TTC549 (cell line): ENCODE measurements around the gene INAVA.
"Not testable (repeated sequence)": the region's sequence is repeated elsewhere in the genome, so short reads cannot be mapped to it uniquely, and the experiment has no call there.

Experiments
- FAIRE-seq: peaks from 2 replicates; lab custom pipeline; 2012; peaks lifted over from hg19 to GRCh38; lab: Jason Lieb, UNC

The INAVA gene

GRCh38 chr1:200899015-200899386 lies 4.3 kb downstream of the INAVA start:
- no peak for FAIRE-seq

GRCh38 chr1:200899451-200899915 lies 4.8 kb downstream of the INAVA start:
- no peak for FAIRE-seq

GRCh38 chr1:200899954-200900867 lies 5.5 kb downstream of the INAVA start:
- FAIRE-seq, result no peak

- no peak for FAIRE-seq
Observed at GRCh38 chr1:200900877-200901276, 6.2 kb downstream of the INAVA start.

GRCh38 chr1:200901350-200901749 lies 6.7 kb downstream of the INAVA start:
- FAIRE-seq, result no peak

- no peak for FAIRE-seq
Observed at GRCh38 chr1:200901796-200902444, 7.2 kb downstream of the INAVA start.

GRCh38 chr1:200903793-200904192 lies 9.1 kb downstream of the INAVA start:
- no peak for FAIRE-seq

- FAIRE-seq, result no peak
Observed at GRCh38 chr1:200904772-200905171, 10.1 kb downstream of the INAVA start.

- FAIRE-seq, result no peak
Observed at GRCh38 chr1:200905411-200906052, 10.8 kb downstream of the INAVA start.

- no peak for FAIRE-seq
Observed at GRCh38 chr1:200906491-200906890, 11.8 kb downstream of the INAVA start.

GRCh38 chr1:200907611-200908097 lies 13.0 kb downstream of the INAVA start:
- no peak for FAIRE-seq

GRCh38 chr1:200908191-200908868 lies 13.6 kb downstream of the INAVA start:
- FAIRE-seq, result no peak

- FAIRE-seq, result no peak
Observed at GRCh38 chr1:200909071-200909470, 14.4 kb downstream of the INAVA start.

- FAIRE-seq, result no peak
Observed at GRCh38 chr1:200909757-200910239, 15.1 kb downstream of the INAVA start.

GRCh38 chr1:200911361-200911760 lies 16.7 kb downstream of the INAVA start:
- FAIRE-seq, result no peak

GRCh38 chr1:200911936-200912335 lies 17.2 kb downstream of the INAVA start:
- not testable (repeated sequence) for FAIRE-seq

- FAIRE-seq, result no peak
Observed at GRCh38 chr1:200912737-200913407, 18.2 kb downstream of the INAVA start.

GRCh38 chr1:200916152-200916551 lies 21.5 kb downstream of the INAVA start:
- no peak for FAIRE-seq

GRCh38 chr1:200916681-200917080 lies 22.0 kb downstream of the INAVA start:
- FAIRE-seq, result no peak

- FAIRE-seq, result no peak
Observed at GRCh38 chr1:200917291-200917817, 22.7 kb downstream of the INAVA start.

- no peak for FAIRE-seq
Observed at GRCh38 chr1:200918006-200918405, 23.3 kb downstream of the INAVA start.
